SJCRH30 (cell line): Measurements from ENCODE around the gene SEC24A. TPM values are rescaled to one million over a fixed set of nuclear protein-coding genes. Genes with fewer than 3 reads are reported as not detected.
"Not testable (repeated sequence)": the region's sequence is repeated elsewhere in the genome, so short reads cannot be mapped to it uniquely, and the experiment has no call there.

Experiments
- DNase-seq, 2 experiments: peaks; one replicate each; pipeline ENCODE4 v3.0.0-alpha.2; 2015 to 2020
- H3K27ac ChIP-seq: fragments of 250-450 bp; sonication (Bioruptor Pico); 2 replicates; pipeline ENCODE4 v1.5.1; 2020; ENCODE audit warnings: mild to moderate bottlenecking, moderate library complexity
- H3K27me3 ChIP-seq: fragments of 250-450 bp; sonication (Bioruptor Pico); 2 replicates; pipeline ENCODE4 v1.5.1; 2020; ENCODE audit warnings: mild to moderate bottlenecking, moderate library complexity
- H3K36me3 ChIP-seq: fragments of 250-450 bp; sonication (Bioruptor Pico); 2 replicates; pipeline ENCODE4 v1.5.1; 2020; ENCODE audit warnings: mild to moderate bottlenecking, moderate library complexity
- H3K4me1 ChIP-seq: fragments of 250-450 bp; sonication (Bioruptor Pico); 2 replicates; pipeline ENCODE4 v1.5.1; 2020; ENCODE audit warnings: mild to moderate bottlenecking, moderate library complexity
- H3K4me3 ChIP-seq: fragments of 250-450 bp; sonication (Bioruptor Pico); 2 replicates; pipeline ENCODE4 v1.5.1; 2020; ENCODE audit warnings: mild to moderate bottlenecking, moderate library complexity
- H3K9me3 ChIP-seq: fragments of 250-450 bp; sonication (Bioruptor Pico); replicated peaks from 2 replicates; pipeline ENCODE4 v1.5.1; 2020; ENCODE audit warnings: mild to moderate bottlenecking, moderate library complexity
- total RNA-seq: library from RNA; depleted of rRNA; stranded (reverse); fragments of >200 nt; shearing (Covaris generic); gene quantifications from 2 replicates; pipeline ENCODE4 v1.2.3, GENCODE V29; 2014

SEC24A gene
- total RNA-seq, 1 experiment from 2014 or later: 22.5 TPM

DNA sequence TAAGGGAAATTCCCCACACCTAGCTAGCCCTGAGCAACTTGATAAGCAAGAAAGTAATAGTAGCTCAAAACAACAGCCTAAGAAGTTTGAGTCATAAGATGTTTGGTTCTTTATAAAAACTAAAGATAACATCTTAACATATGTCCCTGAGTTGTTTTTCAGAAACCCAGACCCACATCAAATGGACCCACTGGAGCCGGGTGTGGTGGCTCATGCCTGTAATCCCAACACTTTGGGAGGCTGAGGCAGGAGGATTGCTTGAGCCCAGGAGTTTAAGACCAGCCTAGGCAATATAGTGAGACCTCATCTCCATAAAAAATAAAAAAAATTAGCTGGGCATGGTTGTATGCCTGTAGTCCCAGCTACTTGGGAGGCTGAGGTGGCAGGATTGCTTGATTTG is 13.2 kb upstream of the SEC24A start:
- H3K4me3 ChIP-seq, H3K4me1 ChIP-seq, H3K36me3 ChIP-seq, H3K27ac ChIP-seq, H3K27me3 ChIP-seq, H3K9me3 ChIP-seq, DNase-seq: not testable (repeated sequence)

- Histone ChIP-seq H3K4me3 (no peak overlapping the region), H3K27ac (no peak overlapping the region), H3K4me1 (no peaks in the 10 kb centered on the region), H3K36me3 (no peaks in the 10 kb centered on the region), H3K27me3 (peaks cover 3% of the 10 kb centered on the region; the same call in 1 of the 2 replicates), H3K9me3 (no peaks in the 10 kb centered on the region)
- no peak for DNase-seq
Measured at GRCh38 chr5:134637116-134637721, 11.4 kb upstream of the SEC24A start.

- H3K4me3 ChIP-seq: no peak overlapping the region
- no peaks in the 10 kb centered on the region for H3K4me1 ChIP-seq
- no peaks in the 10 kb centered on the region for H3K9me3 ChIP-seq
- H3K27me3 ChIP-seq: peaks cover 3% of the 10 kb centered on the region; the same call in 1 of the 2 replicates
- H3K27ac ChIP-seq: no peak overlapping the region
- no peaks in the 10 kb centered on the region for H3K36me3 ChIP-seq
- no peak for DNase-seq
Measured at GRCh38 chr5:134638760-134639201, 9.8 kb upstream of the SEC24A start.

DNA sequence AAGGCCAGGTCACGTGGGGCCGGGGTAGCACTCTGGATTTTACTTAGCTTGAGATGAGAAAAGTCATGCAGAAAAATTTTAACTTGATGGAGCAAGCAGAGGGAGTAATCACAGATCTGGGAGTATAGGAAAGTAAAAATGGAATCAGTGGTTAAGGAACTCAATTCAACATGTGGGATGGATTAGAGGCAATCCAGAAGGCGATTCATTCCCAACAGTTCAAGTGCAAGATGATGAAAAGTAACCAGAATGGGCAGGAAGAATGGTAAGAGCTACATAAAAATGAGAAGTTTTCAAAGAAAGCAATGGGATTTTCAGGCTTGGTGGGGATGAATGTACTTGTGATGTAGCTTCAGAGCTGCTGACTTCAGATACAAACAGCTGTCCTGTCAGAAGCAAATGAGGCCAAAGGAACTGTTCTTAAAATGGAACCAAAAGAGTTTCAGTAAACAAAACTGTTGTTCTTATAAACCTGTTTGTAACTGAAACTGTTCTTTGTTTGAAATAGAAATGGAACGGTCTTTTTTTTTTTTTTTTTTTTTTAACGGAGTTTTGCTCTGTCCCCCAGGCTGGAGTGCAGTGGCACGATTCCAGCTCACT is 5.6 kb upstream of the SEC24A start:
- H3K27me3 ChIP-seq: 0 out of 2 replicates have a peak, but pooled peaks cover 3% of the 10 kb centered on the region
- H3K27ac ChIP-seq: no peak overlapping the region
- no peaks in the 10 kb centered on the region for H3K4me1 ChIP-seq
- H3K4me3 ChIP-seq: no peak overlapping the region
- H3K36me3 ChIP-seq: no peaks in the 10 kb centered on the region
- no peaks in the 10 kb centered on the region for H3K9me3 ChIP-seq
- no peak for DNase-seq

DNA sequence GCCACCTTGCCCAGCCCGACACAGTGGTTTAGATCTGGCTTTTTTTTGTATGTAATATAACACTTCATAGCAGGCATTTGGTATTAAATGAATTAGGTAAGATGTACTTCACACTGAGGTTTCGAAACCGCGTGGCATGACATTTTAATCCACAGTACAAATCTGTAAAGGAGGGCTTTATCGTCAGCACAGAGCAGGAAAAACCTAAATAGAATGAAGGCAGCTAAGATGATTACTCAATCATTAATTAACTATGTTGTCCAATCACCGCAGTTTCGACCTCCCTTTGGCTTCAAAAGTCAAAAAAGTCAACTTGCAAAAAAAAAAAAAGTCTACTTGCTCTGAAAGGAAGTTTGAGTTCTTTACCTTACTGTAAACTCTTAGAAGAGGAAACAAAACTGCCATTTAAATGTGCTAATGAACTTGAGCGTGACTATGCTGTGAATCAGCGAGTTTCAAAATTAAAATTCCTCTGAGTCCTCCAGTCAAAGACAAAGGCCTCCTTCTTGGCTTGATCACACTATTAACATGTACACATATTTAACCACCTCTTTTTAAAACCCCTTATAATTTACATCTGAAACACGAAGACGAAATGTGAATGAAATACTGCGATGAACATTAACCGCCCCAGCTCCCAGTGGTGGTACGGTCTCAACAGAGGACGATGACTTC is 698 bp upstream of the SEC24A start:
- no peak for DNase-seq

DNA sequence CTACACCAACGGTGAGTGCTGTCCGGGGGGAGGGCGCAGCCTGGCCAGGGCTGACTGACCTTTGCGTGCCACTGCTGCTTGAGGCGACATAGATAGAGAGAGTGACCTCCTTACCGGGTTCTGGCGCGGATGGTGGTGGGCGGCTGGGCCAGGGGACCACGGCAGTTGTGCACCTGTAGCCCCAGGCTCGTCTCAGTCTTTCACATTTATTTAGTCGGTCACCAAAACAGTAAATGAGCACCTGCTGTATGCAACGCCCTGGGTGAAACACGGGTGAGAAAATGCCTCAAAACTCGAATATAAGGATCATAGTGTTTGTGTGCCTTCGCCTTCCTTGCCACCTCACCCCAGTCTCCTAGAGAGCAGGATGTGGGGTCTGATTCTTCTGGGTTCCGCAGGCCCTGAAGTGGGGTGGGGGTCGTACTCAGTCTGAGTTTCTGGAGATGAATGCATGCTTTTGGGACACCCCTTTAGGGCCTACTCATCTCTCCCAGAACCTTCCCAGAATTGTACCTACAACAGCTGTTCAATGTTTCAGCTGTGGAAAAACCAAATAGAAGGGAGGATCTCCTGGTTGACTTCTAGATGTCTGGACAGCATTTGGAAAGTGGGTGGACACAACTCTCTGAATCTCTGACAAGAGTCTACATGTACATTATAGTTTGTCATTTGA is 714 bp downstream of the SEC24A start:
- H3K27ac ChIP-seq: peak overlapping the region; percentile 81
- no peaks in the 10 kb centered on the region for H3K27me3 ChIP-seq
- peak in 1 of 2 experiments; percentile 31 for DNase-seq
- H3K4me1 ChIP-seq: peaks cover 8% of the 10 kb centered on the region
- H3K4me3 ChIP-seq: peak overlapping the region; percentile 77
- no peaks in the 10 kb centered on the region for H3K36me3 ChIP-seq
- no peaks in the 10 kb centered on the region for H3K9me3 ChIP-seq

More for the DNA sequence above, 698 bp upstream of the SEC24A start:
- H3K9me3 ChIP-seq: no peaks in the 10 kb centered on the region
- H3K36me3 ChIP-seq: no peaks in the 10 kb centered on the region
- peak overlapping the region; percentile 81 for H3K27ac ChIP-seq
- H3K4me1 ChIP-seq: peaks cover 8% of the 10 kb centered on the region
- H3K4me3 ChIP-seq: peak overlapping the region; percentile 77
- no peaks in the 10 kb centered on the region for H3K27me3 ChIP-seq

- DNase-seq, H3K4me3 ChIP-seq, H3K4me1 ChIP-seq, H3K36me3 ChIP-seq, H3K27me3 ChIP-seq, H3K27ac ChIP-seq, H3K9me3 ChIP-seq: not testable (repeated sequence)
Measured at GRCh38 chr5:134650660-134651059, 2.1 kb downstream of the SEC24A start.

DNA sequence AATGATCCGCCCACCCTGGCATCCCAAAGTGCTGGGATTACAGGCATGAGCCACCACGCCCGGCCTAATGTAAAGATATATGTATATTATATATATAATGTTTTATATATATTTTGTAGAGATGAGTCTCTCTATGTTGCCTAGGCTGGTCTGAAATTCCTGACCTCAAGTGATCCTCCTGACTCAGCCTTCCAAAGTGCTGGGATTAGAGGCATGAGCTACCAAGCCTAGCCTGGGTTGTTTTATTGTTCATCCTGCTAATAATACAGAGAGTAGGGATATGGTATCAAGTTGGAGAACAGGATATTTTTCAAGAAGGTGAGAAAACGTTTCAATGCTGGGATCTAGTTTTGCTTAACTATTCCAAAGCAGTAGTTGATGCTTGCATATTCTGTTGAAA is 2.9 kb downstream of the SEC24A start:
- Histone ChIP-seq H3K27ac (no peak overlapping the region), H3K4me1 (peaks cover 8% of the 10 kb centered on the region), H3K9me3 (no peaks in the 10 kb centered on the region), H3K4me3 (no peak overlapping the region), H3K27me3 (no peaks in the 10 kb centered on the region), H3K36me3 (peaks cover 2% of the 10 kb centered on the region; the same call in 1 of the 2 replicates)
- DNase-seq: no peak

DNA sequence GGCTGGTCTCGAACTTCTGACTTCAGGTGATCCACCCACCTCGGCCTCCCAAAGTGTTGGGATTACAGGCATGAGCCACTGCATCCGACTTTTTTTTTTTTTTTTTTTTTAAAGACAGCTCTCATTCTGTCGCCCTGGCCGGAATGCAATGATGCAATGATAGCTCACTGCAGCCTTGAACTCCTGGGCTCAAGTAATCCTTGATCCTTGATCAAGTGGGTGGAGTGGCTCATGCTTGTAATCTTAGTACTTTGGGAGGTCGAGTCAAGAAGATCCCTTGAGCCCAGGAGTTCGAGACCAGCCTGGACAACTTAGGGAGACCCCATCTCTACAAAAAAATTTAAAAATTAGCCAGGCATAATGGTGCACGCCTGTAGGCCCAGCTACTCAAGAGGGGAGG is 8.1 kb downstream of the SEC24A start:
- Histone ChIP-seq H3K36me3 (peaks cover 17% of the 10 kb centered on the region), H3K9me3 (no peaks in the 10 kb centered on the region), H3K27ac (no peak overlapping the region), H3K4me3 (no peak overlapping the region), H3K4me1 (no peaks in the 10 kb centered on the region), H3K27me3 (no peaks in the 10 kb centered on the region)
- no peak for DNase-seq

GRCh38 chr5:134659456-134659855 is 10.9 kb downstream of the SEC24A start:
- Histone ChIP-seq H3K4me1 (no peaks in the 10 kb centered on the region), H3K36me3 (peaks cover 41% of the 10 kb centered on the region), H3K27me3 (no peaks in the 10 kb centered on the region), H3K27ac (no peak overlapping the region), H3K9me3 (no peaks in the 10 kb centered on the region), H3K4me3 (no peak overlapping the region)
- DNase-seq: no peak

GRCh38 chr5:134659922-134660321 is 11.3 kb downstream of the SEC24A start:
- DNase-seq: no peak
- H3K27me3 ChIP-seq: no peaks in the 10 kb centered on the region
- no peaks in the 10 kb centered on the region for H3K4me1 ChIP-seq
- no peaks in the 10 kb centered on the region for H3K9me3 ChIP-seq
- H3K4me3 ChIP-seq: no peak overlapping the region
- peaks cover 42% of the 10 kb centered on the region for H3K36me3 ChIP-seq
- H3K27ac ChIP-seq: no peak overlapping the region

- no peak overlapping the region for H3K4me3 ChIP-seq
- no peak for DNase-seq
- no peaks in the 10 kb centered on the region for H3K9me3 ChIP-seq
- H3K36me3 ChIP-seq: peaks cover 43% of the 10 kb centered on the region
- no peak overlapping the region for H3K27ac ChIP-seq
- H3K4me1 ChIP-seq: no peaks in the 10 kb centered on the region
- H3K27me3 ChIP-seq: no peaks in the 10 kb centered on the region
Measured at GRCh38 chr5:134662971-134663370, 14.4 kb downstream of the SEC24A start.

- no peak for DNase-seq
- no peaks in the 10 kb centered on the region for H3K9me3 ChIP-seq
- no peak overlapping the region for H3K27ac ChIP-seq
- no peak overlapping the region for H3K4me3 ChIP-seq
- peaks cover 42% of the 10 kb centered on the region for H3K36me3 ChIP-seq
- no peaks in the 10 kb centered on the region for H3K27me3 ChIP-seq
- no peaks in the 10 kb centered on the region for H3K4me1 ChIP-seq
Measured at GRCh38 chr5:134664448-134664847, 15.9 kb downstream of the SEC24A start.

DNA sequence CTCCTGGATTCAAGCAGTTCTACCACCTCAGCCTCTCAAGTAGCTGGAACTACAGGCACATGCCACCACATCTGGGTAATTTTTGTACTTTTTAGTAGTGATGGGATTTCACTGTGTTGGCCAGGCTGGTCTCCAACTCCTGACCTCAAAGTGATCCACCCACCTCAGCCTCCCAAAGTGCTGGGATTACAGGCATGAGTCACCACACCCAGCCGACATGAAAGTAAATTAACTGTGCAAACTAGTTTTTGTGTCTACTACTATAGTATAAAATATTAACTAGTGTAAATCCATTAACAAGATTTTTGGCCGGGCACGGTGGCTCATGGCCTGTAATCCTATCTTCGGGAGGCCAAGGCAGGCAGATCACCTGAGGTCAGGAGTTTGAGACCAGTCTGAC is 25.0 kb downstream of the SEC24A start:
- DNase-seq, H3K27me3 ChIP-seq, H3K4me1 ChIP-seq, H3K9me3 ChIP-seq, H3K27ac ChIP-seq, H3K4me3 ChIP-seq: not testable (repeated sequence)
- peaks cover 52% of the 10 kb centered on the region for H3K36me3 ChIP-seq

DNA sequence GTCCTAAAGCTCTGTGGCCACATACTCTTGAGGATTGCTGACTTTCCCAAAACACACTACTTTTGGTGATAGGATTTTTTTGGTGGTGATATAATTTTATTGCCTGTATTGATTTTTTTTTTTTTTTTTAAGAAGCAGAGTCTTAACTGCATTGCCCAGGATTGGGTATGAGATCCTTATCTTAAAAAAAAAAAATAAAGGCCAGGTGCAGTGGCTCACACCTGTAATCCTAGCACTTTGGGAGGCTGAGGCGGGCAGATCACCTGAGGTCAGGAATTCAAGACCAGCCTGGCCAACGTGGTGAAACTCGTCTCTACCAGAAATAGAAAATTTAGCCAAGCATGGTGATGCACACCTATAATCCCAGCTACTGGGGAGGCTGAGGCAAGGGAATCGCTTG is 28.8 kb downstream of the SEC24A start:
- not testable (repeated sequence) for H3K4me3 ChIP-seq, H3K4me1 ChIP-seq, H3K9me3 ChIP-seq, H3K27me3 ChIP-seq, DNase-seq, H3K27ac ChIP-seq
- peaks cover 68% of the 10 kb centered on the region for H3K36me3 ChIP-seq
